ENCODE data around the gene FXYD4.
"Not testable (repeated sequence)": the region's sequence is repeated elsewhere in the genome, so short reads cannot be mapped to it uniquely, and the experiment has no call there.

FXYD4 gene

GRCh38 chr10:43421201-43421507 lies 49.7 kb downstream of the FXYD4 start:
- DNase-seq = no peak

- no peak for DNase-seq
These were observed 50.1 kb downstream of the FXYD4 start for GRCh38 chr10:43421519-43421918.

- not testable (repeated sequence) for DNase-seq
These were observed 50.5 kb downstream of the FXYD4 start for GRCh38 chr10:43421944-43422343.

GRCh38 chr10:43424416-43424815 lies 53.0 kb downstream of the FXYD4 start:
- DNase-seq = no peak

Measured in CD4-positive, alpha-beta T cell treated with Interleukin-17A for 1 hour (primary cell).